AG09319 (cell line): Measurements from ENCODE around the gene SMIM35.

Source experiments
- DNase-seq: peaks from one replicate; pipeline ENCODE4 v3.0.0-alpha.2; 2010; ENCODE audit warnings: low read depth; ENCODE audit errors: extremely low read depth
- CTCF ChIP-seq: IDR thresholded peaks from 2 replicates; pipeline ENCODE4 v1.5.1; 2011; ENCODE audit warnings: low read depth, mild to moderate bottlenecking, inconsistent platforms, low read length, moderate library complexity

SMIM35 gene

DNA sequence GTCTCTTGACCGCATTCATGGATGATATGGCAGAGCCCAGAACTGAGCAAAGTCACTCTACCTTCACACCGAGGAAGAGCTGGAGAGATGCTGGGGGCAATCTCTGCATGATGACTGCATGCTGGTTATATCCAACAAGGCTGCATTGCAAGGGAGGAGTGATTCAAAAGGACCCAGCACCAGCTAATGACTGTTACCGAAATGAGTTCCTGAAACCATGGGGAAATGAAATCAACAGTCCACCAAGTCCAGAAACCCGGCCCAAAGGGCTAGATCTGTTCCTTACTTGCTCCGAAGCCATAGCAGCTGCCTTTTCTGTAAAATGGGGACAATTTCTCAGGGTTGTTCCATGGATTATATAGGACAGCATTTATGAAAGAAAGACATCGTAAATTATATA lies 1.2 kb upstream of the SMIM35 start:
- TF ChIP-seq CTCF, result no peak
- no peak for DNase-seq

DNA sequence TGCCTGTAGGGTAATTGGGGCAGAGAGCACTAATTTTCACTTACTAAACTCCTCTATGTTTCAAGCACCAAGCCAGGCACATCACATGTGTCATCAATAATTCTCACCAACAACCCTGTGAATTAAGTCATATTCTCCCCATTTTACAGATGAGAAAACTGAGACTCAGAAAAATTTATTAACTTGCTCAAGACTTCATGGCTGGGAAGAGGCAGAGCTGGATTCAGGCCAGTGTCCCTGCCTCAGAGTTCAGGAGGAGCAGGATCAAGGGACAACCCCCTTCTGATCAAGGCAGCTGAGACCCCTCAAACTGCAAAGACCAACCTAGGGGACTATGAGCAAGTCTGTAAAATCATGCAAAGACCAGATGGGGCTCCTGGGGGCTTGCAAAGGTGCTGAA lies 2.1 kb downstream of the SMIM35 start:
- TF ChIP-seq CTCF, result no peak
- DNase-seq, result no peak

- no peak for DNase-seq
- no peak for TF ChIP-seq CTCF
These were observed 2.5 kb downstream of the SMIM35 start for GRCh38 chr11:118084247-118084646.

- TF ChIP-seq CTCF, result no peak
- no peak for DNase-seq
These were observed 3.7 kb downstream of the SMIM35 start for GRCh38 chr11:118082880-118083552.

- no peak for DNase-seq
- TF ChIP-seq CTCF, result no peak
These were observed 5.4 kb downstream of the SMIM35 start for GRCh38 chr11:118081241-118081958.

DNA sequence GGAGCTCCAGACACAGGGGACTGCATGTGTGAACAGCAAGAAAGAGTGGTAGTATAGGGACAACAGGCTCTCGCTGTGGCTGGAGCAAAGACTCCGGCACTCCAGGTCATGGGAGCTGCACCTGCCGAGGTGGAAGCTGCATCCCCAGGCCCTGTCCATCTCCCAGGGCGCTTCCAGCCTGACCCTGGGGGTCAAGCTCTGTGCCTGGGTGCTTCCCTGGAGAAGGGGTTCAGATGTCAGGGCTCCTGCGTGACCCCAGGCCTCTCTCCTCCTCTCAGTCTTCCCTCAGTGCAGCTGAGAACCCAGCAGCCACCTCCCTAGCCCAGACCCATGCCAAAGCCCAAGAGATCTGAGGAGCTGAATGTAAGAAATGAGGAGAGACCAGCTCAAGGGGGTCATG lies 6.5 kb downstream of the SMIM35 start:
- no peak for TF ChIP-seq CTCF
- DNase-seq, result no peak

DNA sequence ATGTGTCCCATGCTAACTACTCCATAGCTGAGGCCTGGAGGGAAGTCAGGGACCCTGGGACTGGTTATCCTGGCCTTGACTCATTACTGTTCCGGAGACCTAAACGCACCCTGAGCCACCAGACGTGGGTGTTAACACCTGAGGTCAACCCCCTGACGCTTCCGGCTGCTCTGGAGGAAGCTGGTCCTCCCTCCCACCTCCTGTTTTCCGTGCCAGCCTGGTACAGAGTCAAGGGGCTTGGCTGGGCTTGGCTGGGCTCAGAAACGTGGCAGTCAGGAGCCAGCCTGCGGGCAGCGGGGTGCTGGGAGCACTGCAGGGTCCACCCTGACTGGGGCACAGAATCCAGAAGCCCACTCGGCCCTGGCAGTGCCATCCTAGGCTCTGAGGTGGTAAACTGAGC lies 7.3 kb downstream of the SMIM35 start:
- no peak for TF ChIP-seq CTCF
- DNase-seq, result no peak
